HFF-Myc (cell line): Measurements from ENCODE around the gene TARBP2.

ENCODE experiments used
- DNase-seq: peaks from one replicate; pipeline ENCODE4 v3.0.0-alpha.2; 2011; ENCODE audit warnings: low read depth; ENCODE audit errors: extremely low read depth
- H3K4me3 ChIP-seq: replicated peaks from 2 replicates; pipeline ENCODE4 v1.5.1; 2011; ENCODE audit warnings: low read depth, mild to moderate bottlenecking, control low read depth, low read length
- TF ChIP-seq, protein P1 (sequence below): IDR thresholded peaks from 2 replicates; pipeline ENCODE4 v1.5.1; 2012; ENCODE audit warnings: mild to moderate bottlenecking, low read depth, low read length, control low read depth; ENCODE audit errors: missing control alignments

The TARBP2 gene

GRCh38 chr12:53484686-53485575, 16.2 kb upstream of the TARBP2 start:
- no peak overlapping the region for H3K4me3 ChIP-seq
- TF ChIP-seq, protein P1, sequence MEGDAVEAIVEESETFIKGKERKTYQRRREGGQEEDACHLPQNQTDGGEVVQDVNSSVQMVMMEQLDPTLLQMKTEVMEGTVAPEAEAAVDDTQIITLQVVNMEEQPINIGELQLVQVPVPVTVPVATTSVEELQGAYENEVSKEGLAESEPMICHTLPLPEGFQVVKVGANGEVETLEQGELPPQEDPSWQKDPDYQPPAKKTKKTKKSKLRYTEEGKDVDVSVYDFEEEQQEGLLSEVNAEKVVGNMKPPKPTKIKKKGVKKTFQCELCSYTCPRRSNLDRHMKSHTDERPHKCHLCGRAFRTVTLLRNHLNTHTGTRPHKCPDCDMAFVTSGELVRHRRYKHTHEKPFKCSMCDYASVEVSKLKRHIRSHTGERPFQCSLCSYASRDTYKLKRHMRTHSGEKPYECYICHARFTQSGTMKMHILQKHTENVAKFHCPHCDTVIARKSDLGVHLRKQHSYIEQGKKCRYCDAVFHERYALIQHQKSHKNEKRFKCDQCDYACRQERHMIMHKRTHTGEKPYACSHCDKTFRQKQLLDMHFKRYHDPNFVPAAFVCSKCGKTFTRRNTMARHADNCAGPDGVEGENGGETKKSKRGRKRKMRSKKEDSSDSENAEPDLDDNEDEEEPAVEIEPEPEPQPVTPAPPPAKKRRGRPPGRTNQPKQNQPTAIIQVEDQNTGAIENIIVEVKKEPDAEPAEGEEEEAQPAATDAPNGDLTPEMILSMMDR = no peak
- DNase-seq = no peak

DNA sequence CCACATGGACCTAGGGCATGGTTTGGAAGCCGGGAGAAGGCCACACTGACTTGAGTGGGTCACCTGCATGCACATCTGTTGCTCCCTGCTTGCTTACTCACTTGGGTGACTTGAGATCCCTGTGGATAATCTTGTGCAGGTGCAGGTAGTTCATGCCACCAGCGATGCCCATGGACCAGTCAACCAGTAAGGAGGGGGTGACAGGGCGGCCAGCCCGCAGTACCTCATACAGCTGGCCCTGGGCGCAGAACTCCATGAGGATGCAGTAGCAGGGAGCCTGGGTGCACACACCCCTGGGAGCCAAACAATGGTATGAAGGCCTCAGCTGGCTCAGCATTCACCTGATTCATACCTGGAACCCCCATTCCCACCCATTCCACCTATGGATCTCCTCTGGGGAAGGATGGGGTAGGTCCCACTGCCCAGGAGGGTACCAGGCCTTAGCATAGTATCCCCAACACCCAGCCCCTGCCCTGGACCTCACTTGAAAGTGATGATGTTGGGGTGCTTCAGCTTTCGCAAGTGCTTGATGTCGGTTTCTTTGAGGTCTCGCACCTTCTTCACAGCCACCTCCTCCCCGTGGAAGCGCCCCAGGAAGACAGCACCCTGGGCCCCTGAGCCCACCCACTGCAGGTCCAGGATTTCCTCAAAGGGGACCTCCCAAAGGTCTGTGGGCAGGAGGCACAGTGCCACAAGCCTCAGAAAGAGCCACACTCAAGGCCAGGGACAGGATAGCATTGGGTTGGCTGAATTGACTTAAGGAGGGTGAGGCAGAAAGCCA, 14.9 kb upstream of the TARBP2 start:
- DNase-seq = no peak
- TF ChIP-seq, protein P1 = no peak

GRCh38 chr12:53486736-53487487, 14.2 kb upstream of the TARBP2 start:
- TF ChIP-seq, protein P1 = no peak
- H3K4me3 ChIP-seq = no peak overlapping the region
- DNase-seq = no peak

More for the DNA sequence above, 14.9 kb upstream of the TARBP2 start:
- no peak overlapping the region for H3K4me3 ChIP-seq

DNA sequence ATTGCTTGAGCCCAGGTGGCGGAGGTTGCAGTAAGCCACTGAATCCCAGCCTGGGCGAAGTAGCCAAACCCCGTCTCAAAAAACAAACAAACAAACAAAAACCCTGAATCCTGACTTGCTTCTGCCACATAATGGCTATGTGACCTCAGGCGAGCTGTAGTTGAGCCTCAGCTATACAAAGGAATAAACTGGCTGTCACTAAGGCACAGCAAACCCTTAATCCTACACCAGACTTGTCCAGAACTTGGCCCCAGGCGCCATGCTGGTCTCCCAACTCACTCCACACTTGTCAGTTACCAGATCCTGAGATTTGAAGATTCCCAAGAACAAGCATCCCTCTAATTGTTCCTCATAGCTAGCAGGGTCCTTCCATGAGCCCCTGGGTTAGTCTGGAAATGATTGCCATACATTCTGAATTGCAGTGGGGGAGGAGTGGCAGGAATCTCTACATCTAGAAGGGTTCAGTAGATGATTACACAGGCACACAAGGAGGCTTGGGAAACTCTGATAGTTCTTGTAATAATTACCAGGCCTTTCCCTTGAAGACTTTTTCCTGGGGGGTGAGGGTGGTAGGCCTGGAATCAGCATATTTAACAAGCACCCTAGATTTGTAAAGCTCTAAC, 11.7 kb upstream of the TARBP2 start:
- DNase-seq = no peak
- H3K4me3 ChIP-seq = no peak overlapping the region
- TF ChIP-seq, protein P1 = no peak

DNA sequence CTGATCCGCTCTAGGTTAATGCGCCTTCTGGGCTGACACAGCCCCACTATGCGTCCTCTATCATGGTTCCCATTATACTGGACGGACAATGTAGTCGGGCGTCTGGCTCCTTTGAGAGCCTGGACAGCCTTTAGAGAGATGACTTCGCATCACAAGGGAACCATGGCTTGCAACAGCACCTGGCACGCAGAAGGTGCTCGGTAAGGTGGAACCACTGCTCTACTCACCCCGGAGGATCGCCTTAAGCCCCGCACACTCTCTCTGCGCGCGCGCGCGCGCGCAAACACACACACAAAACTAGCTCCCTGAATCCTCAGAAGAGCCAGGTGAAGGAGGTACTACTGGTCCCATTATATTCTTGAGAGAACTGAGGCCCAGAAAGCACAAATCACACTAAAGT, 8.9 kb upstream of the TARBP2 start:
- peak overlapping the region; percentile 42 for H3K4me3 ChIP-seq
- DNase-seq = no peak
- TF ChIP-seq, protein P1 = no peak
